Upper lobe of left lung (tissue), 6 donors: ENCODE results near the gene ALDH7A1. TPM values are rescaled to one million over a fixed set of nuclear protein-coding genes. Genes with fewer than 3 reads are reported as not detected.
"Not testable (repeated sequence)": the region's sequence is repeated elsewhere in the genome, so short reads cannot be mapped to it uniquely, and the experiment has no call there.

ENCODE experiments used
- ATAC-seq, 2 donors: fragments of 200-7000 bp; cut with Tn5 transposase; one replicate each; pipeline ENCODE4 v1.9.1; 2022; ENCODE audit warnings: mild to moderate bottlenecking in 2 of 2, moderate library complexity in 2 of 2; ENCODE audit not compliant: low FRiP score in 2 of 2
- DNase-seq, 2 donors: peaks; one replicate each; pipeline ENCODE4 v3.0.0-alpha.2; 2019 to 2020
- H3K27ac ChIP-seq, 4 donors: fragments of 200-600 bp; sonication (generic); one replicate each; pipeline ENCODE4 v1.5.1; 2016 to 2019
- H3K27me3 ChIP-seq, 4 donors: fragments of 200-600 bp; sonication (generic); one replicate each; pipeline ENCODE4 v1.5.1; 2017 to 2019
- H3K36me3 ChIP-seq, 4 donors: fragments of 200-600 bp; sonication (generic); one replicate each; pipeline ENCODE4 v1.5.1; 2016 to 2019
- H3K4me1 ChIP-seq, 4 donors: fragments of 200-600 bp; sonication (generic); one replicate each; pipeline ENCODE4 v1.5.1; 2018 to 2019
- H3K4me3 ChIP-seq, 4 donors: fragments of 200-600 bp; sonication (generic); one replicate each; pipeline ENCODE4 v1.5.1; 2017 to 2019; ENCODE audit warnings: mild to moderate bottlenecking in 2 of 4, moderate library complexity in 1 of 4
- H3K9me3 ChIP-seq, 4 donors: fragments of 200-600 bp; sonication (generic); one replicate each; pipeline ENCODE4 v1.5.1; 2018 to 2019
- EP300 ChIP-seq, 4 donors: sonication (generic); formaldehyde crosslinking; IDR thresholded peaks; one replicate each; pipeline ENCODE4 v1.5.1; 2017; ENCODE audit warnings: antibody characterized with exemption in 4 of 4, control low read depth in 2 of 4
- POLR2A ChIP-seq, 4 donors: fragments of 450-650 bp; IDR thresholded peaks; one replicate each; pipeline ENCODE4 v1.5.1; 2016 to 2017; ENCODE audit warnings: antibody characterized with exemption in 4 of 4, mild to moderate bottlenecking in 2 of 4
- POLR2AphosphoS5 ChIP-seq, 2 donors: sonication (generic); formaldehyde crosslinking; IDR thresholded peaks; one replicate each; pipeline ENCODE4 v1.5.1; 2017; ENCODE audit warnings: antibody characterized with exemption in 2 of 2
- WGBS, 2 donors: methylation state at CpG; one replicate each; pipeline ENCODE4 v1.1.5; 2017 to 2018; 5-methylcytosine and 5-hydroxymethylcytosine counted together
- total RNA-seq, 6 donors: library from RNA; depleted of rRNA in 4 of 6; stranded (reverse); fragments of >200 nt in 4 of 6; gene quantifications; one replicate each; pipeline versions ENCODE4 v1.1.0 to v1.2.1, GENCODE V29; 2016 to 2021
- TF ChIP-seq, protein P1 (sequence below), 6 experiments: fragments of 450-650 bp in 4 of 6; fragments of 200-600 bp in 2 of 6; sonication (generic) in 2 of 6; IDR thresholded peaks; one replicate each; pipeline ENCODE4 v1.5.1; 2016 to 2019; ENCODE audit warnings: antibody characterized with exemption in 6 of 6
- donor health status: DM: no; HTN: no; CAD: no; lungs with moderate emphysema.
- donor health status: DM: no; HTN: yes; CAD: no; lungs with severe emphysema.

ALDH7A1 gene
- total RNA-seq, 6 donors from 2014 or later = 19.3 to 41.4 (median 30.0) TPM

DNA sequence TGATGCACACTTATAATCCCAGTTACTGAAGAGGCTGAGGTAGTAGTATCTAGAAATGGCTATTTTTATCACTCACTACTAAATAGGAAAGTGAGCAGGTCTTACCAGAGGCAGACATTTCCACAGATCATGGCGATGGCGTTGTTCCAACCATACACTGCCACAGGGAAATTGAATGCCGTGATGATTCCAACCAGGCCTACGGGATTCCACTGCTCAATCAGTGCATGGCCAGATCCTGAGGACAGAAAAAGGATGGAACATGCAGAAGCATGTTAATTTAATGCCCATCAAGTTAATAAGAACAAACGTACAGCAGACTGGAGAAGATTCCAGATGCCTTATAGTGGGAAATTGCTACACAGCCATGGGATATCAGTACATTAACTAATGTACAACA lies 18.0 kb downstream of the ALDH7A1 start:
- Histone ChIP-seq H3K27me3 (no peaks in the 10 kb centered on the region), H3K4me1 (no peaks in the 10 kb centered on the region), H3K9me3 (no peaks in the 10 kb centered on the region), H3K4me3 (no peak overlapping the region), H3K27ac (no peak overlapping the region), H3K36me3 (peaks cover 6 to 64% (median 31%) of the 10 kb centered on the region in 4 donors)
- 95 to 96% methylated on average over 5 of the region's 5 CpGs for WGBS, 2 donors
- TF ChIP-seq POLR2AphosphoS5 (IDR thresholded peaks at IDR 0.05) (no peak), EP300 (IDR thresholded peaks at IDR 0.05) (no peak), POLR2A (IDR thresholded peaks at IDR 0.05) (no peak)
- TF ChIP-seq, protein P1, sequence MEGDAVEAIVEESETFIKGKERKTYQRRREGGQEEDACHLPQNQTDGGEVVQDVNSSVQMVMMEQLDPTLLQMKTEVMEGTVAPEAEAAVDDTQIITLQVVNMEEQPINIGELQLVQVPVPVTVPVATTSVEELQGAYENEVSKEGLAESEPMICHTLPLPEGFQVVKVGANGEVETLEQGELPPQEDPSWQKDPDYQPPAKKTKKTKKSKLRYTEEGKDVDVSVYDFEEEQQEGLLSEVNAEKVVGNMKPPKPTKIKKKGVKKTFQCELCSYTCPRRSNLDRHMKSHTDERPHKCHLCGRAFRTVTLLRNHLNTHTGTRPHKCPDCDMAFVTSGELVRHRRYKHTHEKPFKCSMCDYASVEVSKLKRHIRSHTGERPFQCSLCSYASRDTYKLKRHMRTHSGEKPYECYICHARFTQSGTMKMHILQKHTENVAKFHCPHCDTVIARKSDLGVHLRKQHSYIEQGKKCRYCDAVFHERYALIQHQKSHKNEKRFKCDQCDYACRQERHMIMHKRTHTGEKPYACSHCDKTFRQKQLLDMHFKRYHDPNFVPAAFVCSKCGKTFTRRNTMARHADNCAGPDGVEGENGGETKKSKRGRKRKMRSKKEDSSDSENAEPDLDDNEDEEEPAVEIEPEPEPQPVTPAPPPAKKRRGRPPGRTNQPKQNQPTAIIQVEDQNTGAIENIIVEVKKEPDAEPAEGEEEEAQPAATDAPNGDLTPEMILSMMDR (IDR thresholded peaks at IDR 0.05) = no peak
- no peak for DNase-seq
- ATAC-seq = no peak

DNA sequence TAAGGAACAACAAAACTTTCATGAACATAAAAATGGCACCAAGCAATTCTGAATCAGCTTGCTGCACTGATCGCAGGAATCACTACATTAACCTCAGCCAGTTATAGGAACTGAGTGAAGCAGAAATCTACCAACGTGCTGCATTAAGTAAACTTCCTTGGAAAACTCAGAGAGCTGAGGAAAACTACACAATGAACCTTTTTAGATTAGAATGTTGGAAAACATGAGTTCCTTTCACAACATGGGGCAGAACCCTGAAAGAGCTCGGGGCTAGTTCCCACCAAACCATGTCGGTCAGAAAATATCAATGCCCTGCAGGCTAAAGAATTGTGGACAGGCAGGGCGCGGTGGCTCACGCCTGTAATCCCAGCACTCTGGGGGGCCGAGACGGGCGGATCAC lies 19.4 kb downstream of the ALDH7A1 start:
- TF ChIP-seq POLR2A (IDR thresholded peaks at IDR 0.05) (no peak), POLR2AphosphoS5 (IDR thresholded peaks at IDR 0.05) (no peak)
- TF ChIP-seq, protein P1 (IDR thresholded peaks at IDR 0.05) = no peak
- H3K36me3 ChIP-seq = peaks cover 6 to 56% (median 26%) of the 10 kb centered on the region in 4 donors

DNA sequence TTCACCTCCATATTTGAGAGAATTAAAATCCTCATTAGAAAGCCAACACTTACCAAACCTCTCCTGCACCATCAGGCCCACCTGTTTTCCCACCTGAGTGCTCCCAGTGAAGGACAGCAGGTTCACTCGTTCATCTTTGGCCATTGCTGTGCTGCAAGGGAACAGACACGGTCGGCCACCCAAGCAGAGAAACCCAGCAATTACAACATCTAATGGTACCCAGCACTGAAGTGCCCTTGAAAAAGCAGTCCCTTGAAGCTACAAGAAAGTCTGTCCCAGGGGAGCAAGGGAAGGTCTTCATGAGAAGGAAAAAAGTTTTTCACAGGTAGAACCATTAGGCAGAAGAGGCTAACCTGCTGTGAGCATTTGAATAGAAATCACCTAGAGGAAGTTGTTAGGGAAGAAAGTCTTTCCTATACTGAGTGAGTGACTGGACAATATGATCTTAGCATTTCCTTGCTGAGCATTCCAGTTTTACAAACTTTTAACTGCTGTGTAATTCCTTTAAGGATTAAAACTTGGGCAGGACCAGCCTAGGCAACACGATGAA lies 26.7 kb downstream of the ALDH7A1 start:
- no peaks in the 10 kb centered on the region for H3K27me3 ChIP-seq
- no peaks in the 10 kb centered on the region for H3K9me3 ChIP-seq
- H3K27ac ChIP-seq = no peak overlapping the region
- peaks cover 0 to 50% (median 10%) of the 10 kb centered on the region in 4 donors for H3K36me3 ChIP-seq
- no peak for DNase-seq
- no peak overlapping the region for H3K4me3 ChIP-seq
- TF ChIP-seq, protein P1 (IDR thresholded peaks at IDR 0.05) = no peak
- TF ChIP-seq EP300 (IDR thresholded peaks at IDR 0.05) = no peak
- TF ChIP-seq POLR2A (IDR thresholded peaks at IDR 0.05) = no peak
- no peak for ATAC-seq
- H3K4me1 ChIP-seq = no peaks in the 10 kb centered on the region
- 91 to 100% methylated on average over 4 of the region's 4 CpGs for WGBS, 2 donors

More for the DNA sequence above, 19.4 kb downstream of the ALDH7A1 start:
- H3K4me3 ChIP-seq = no peak overlapping the region
- no peaks in the 10 kb centered on the region for H3K27me3 ChIP-seq
- 92% methylated on average over 10 of the region's 10 CpGs for WGBS, 2 donors
- H3K9me3 ChIP-seq = no peaks in the 10 kb centered on the region
- ATAC-seq (no peak), DNase-seq (no peak)
- no peak overlapping the region for H3K27ac ChIP-seq
- H3K4me1 ChIP-seq = no peaks in the 10 kb centered on the region

DNA sequence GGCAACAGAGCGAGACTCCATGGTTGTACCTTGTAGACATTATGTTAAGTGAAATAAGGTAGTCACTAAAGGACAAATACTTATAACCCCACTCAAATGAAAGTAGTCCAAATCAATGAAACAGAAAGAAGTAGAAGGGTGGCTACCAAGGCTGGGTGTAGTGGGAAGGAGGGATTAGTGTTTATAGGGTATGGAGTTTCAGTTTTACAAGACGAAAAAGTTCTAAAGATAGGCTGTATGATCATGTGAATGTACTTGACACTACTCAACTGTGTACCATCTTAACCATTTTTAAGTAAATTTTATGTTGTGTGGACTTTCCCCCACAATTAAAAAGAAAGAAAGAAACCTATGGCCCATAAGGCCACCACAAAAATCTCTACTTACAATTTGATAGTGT lies 32.2 kb downstream of the ALDH7A1 start:
- no peaks in the 10 kb centered on the region for H3K27me3 ChIP-seq
- H3K36me3 ChIP-seq = peaks cover 0 to 39% (median 11%) of the 10 kb centered on the region in 4 donors
- WGBS, 2 donors = 66 to 90% methylated on average over 2 of the region's 2 CpGs
- no peak overlapping the region for H3K4me3 ChIP-seq
- no peak overlapping the region for H3K27ac ChIP-seq
- TF ChIP-seq POLR2AphosphoS5 (IDR thresholded peaks at IDR 0.05) (no peak), EP300 (IDR thresholded peaks at IDR 0.05) (no peak), POLR2A (IDR thresholded peaks at IDR 0.05) (no peak)
- TF ChIP-seq, protein P1 (IDR thresholded peaks at IDR 0.05) = no peak
- no peak for DNase-seq
- no peak for ATAC-seq
- H3K4me1 ChIP-seq = no peaks in the 10 kb centered on the region
- H3K9me3 ChIP-seq = no peaks in the 10 kb centered on the region

DNA sequence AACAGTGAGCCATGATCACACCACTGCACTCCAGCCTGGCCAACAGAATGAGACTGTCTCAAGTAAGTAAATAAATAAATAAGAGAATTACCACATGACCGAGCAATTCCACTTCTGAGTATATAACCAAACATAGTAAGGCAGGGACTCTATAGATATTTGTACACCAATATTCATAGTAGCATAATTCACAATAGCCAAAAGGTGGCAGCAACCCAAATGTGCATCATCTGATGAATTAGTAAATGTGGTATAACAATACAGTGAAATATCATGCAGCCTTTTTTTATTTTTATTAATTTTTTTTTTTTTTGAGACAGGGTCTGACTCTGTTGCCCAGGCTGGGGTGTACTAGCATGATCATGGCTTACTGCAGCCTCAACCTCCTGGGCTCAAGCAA lies 33.1 kb downstream of the ALDH7A1 start:
- peaks cover 0 to 38% (median 11%) of the 10 kb centered on the region in 4 donors for H3K36me3 ChIP-seq
- WGBS, 2 donors = 74 to 76% methylated on average over 1 of the region's 1 CpG

DNA sequence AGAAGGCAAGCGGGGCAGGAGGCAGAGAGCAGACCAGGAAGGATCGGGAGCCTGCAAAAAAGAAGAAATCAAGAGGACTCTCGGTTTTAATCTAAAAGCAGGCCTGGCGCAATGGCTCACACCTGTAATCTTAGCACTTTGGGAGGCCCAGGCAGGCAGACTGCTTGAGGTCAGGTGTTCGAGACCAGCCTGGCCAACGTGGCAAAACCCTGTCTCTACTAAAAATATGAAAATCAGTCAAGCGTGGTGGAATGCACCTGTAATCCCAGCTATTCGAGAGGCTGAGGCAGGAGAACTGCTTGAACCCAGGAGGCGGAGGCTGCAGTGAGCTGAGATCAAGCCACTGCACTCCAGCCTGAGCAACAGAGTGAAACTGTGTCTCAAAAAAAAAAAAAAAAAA lies 39.9 kb downstream of the ALDH7A1 start:
- not testable (repeated sequence) for H3K4me1 ChIP-seq, ATAC-seq, H3K27ac ChIP-seq, DNase-seq, H3K4me3 ChIP-seq, H3K9me3 ChIP-seq, H3K27me3 ChIP-seq
- WGBS, 2 donors = 91% methylated on average over 9 of the region's 9 CpGs
- peaks cover 0 to 70% (median 40%) of the 10 kb centered on the region in 4 donors for H3K36me3 ChIP-seq

More for the DNA sequence above, 33.1 kb downstream of the ALDH7A1 start:
- Histone ChIP-seq H3K9me3 (no peaks in the 10 kb centered on the region), H3K27ac (no peak overlapping the region), H3K4me3 (no peak overlapping the region), H3K4me1 (no peaks in the 10 kb centered on the region), H3K27me3 (no peaks in the 10 kb centered on the region)
- no peak for ATAC-seq
- TF ChIP-seq POLR2A (IDR thresholded peaks at IDR 0.05) = no peak
- no peak for TF ChIP-seq POLR2AphosphoS5 (IDR thresholded peaks at IDR 0.05)
- no peak for TF ChIP-seq EP300 (IDR thresholded peaks at IDR 0.05)
- TF ChIP-seq, protein P1 (IDR thresholded peaks at IDR 0.05) = no peak
- no peak for DNase-seq
